ENCODE data around the gene BCL10.

Gene BCL10

GRCh38 chr1:85300140-85300539 lies 23.7 kb upstream of the BCL10 start:
- no peak overlapping the region for H3K4me3 ChIP-seq (ENCODE audit: low read depth, low read length)
- TF ChIP-seq CTCF (IDR thresholded peaks at IDR 0.05; ENCODE audit: low read depth, low read length): no peak

GRCh38 chr1:85297855-85298629 lies 21.6 kb upstream of the BCL10 start:
- TF ChIP-seq CTCF (IDR thresholded peaks at IDR 0.05; ENCODE audit: low read depth, low read length): no peak
- H3K4me3 ChIP-seq (ENCODE audit: low read depth, low read length): peak overlapping the region; percentile 35

- H3K4me3 ChIP-seq (ENCODE audit: low read depth, low read length): peak overlapping the region; percentile 29
Observed at GRCh38 chr1:85297538-85297854, 21.1 kb upstream of the BCL10 start.

GRCh38 chr1:85296980-85297379 lies 20.5 kb upstream of the BCL10 start:
- no peak for TF ChIP-seq CTCF (IDR thresholded peaks at IDR 0.05; ENCODE audit: low read depth, low read length)
- no peak overlapping the region for H3K4me3 ChIP-seq (ENCODE audit: low read depth, low read length)

More at GRCh38 chr1:85297538-85297854, 21.1 kb upstream of the BCL10 start:
- no peak for TF ChIP-seq CTCF (IDR thresholded peaks at IDR 0.05; ENCODE audit: low read depth, low read length)

- H3K4me3 ChIP-seq (ENCODE audit: low read depth, low read length): no peak overlapping the region
- TF ChIP-seq CTCF (IDR thresholded peaks at IDR 0.05; ENCODE audit: low read depth, low read length): no peak
Observed at GRCh38 chr1:85295654-85296053, 19.2 kb upstream of the BCL10 start.

GRCh38 chr1:85295006-85295431 lies 18.6 kb upstream of the BCL10 start:
- no peak overlapping the region for H3K4me3 ChIP-seq (ENCODE audit: low read depth, low read length)
- no peak for TF ChIP-seq CTCF (IDR thresholded peaks at IDR 0.05; ENCODE audit: low read depth, low read length)

GRCh38 chr1:85290826-85291225 lies 14.4 kb upstream of the BCL10 start:
- TF ChIP-seq CTCF (IDR thresholded peaks at IDR 0.05; ENCODE audit: low read depth, low read length): no peak
- no peak overlapping the region for H3K4me3 ChIP-seq (ENCODE audit: low read depth, low read length)
